Measurements from ENCODE around the gene DHFR. TPM values are rescaled to one million over a fixed set of nuclear protein-coding genes. Genes with fewer than 3 reads are reported as not detected.

The DHFR gene
- total RNA-seq, 1 experiment from 2014 or later, result 72.2 TPM

DNA sequence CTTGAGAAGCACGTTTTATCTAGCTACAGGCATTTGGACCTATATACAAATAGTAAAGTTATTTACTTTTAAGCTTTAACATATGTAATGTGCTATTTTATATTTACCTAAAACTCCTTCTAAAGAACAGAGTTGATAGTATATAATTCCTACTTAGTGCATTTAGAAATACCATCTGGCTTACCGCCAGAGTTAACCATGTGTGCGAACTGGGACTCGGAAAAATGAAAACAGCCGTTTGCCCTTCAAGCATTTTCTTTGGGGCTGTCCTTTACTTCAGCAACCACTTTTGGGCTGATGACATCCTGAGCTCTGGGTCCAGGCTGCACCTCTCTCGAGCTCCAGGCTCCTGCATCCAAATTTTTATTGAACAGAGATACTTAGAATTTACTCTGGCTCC, 21.9 kb upstream of the DHFR start:
- WGBS (ENCODE audit: extremely low coverage, insufficient read length, low lambda C conversion rate), result no CpG with 5 or more reads among the region's 6 CpGs
- H3K9me3 Mint-ChIP-seq, result no peaks in the 10 kb centered on the region
- TF ChIP-seq, protein P1, sequence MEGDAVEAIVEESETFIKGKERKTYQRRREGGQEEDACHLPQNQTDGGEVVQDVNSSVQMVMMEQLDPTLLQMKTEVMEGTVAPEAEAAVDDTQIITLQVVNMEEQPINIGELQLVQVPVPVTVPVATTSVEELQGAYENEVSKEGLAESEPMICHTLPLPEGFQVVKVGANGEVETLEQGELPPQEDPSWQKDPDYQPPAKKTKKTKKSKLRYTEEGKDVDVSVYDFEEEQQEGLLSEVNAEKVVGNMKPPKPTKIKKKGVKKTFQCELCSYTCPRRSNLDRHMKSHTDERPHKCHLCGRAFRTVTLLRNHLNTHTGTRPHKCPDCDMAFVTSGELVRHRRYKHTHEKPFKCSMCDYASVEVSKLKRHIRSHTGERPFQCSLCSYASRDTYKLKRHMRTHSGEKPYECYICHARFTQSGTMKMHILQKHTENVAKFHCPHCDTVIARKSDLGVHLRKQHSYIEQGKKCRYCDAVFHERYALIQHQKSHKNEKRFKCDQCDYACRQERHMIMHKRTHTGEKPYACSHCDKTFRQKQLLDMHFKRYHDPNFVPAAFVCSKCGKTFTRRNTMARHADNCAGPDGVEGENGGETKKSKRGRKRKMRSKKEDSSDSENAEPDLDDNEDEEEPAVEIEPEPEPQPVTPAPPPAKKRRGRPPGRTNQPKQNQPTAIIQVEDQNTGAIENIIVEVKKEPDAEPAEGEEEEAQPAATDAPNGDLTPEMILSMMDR (conservative IDR thresholded peaks at IDR 0.05), result no peak

More for the DNA sequence above, 21.9 kb upstream of the DHFR start:
- no peak overlapping the region for H3K23ac ChIP-seq (ENCODE audit: insufficient read length, low read depth, low read length)
- H2BK5ac ChIP-seq (ENCODE audit: insufficient read length, low read length), result no peak overlapping the region
- peaks cover 0 to 47% (median 37%) of the 10 kb centered on the region in 3 experiments; a peak in 6 of 7 replicates for H3K36me3 Mint-ChIP-seq (ENCODE audit: insufficient read depth in 1 of 3, low read depth in 3 of 3)
- H2AFZ ChIP-seq (ENCODE audit: low read length), result no peak overlapping the region
- no peak overlapping the region for H3K9ac ChIP-seq (ENCODE audit: extremely low read depth, insufficient read length, low read length)
- H3K4me2 ChIP-seq (ENCODE audit: insufficient read depth, insufficient read length, low read length), result no peak overlapping the region
- no peaks in the 10 kb centered on the region for H3K9me3 ChIP-seq (ENCODE audit: control insufficient read depth, low read depth, low read length)
- H3K27ac ChIP-seq (ENCODE audit: insufficient read length, low read depth, low read length), result no peak overlapping the region
- H4K5ac ChIP-seq (ENCODE audit: insufficient read length, low read depth, low read length), result no peak overlapping the region
- no peak overlapping the region for H3K56ac ChIP-seq (ENCODE audit: insufficient read length, low read depth, low read length)
- no peak for DNase-seq
- no peaks in the 10 kb centered on the region for H3K27me3 Mint-ChIP-seq (ENCODE audit: low read depth)
- no peak overlapping the region for H2BK12ac ChIP-seq (ENCODE audit: insufficient read length, low read depth, low read length)
- H3K14ac ChIP-seq (ENCODE audit: insufficient read depth, low read length), result no peak overlapping the region
- H2BK20ac ChIP-seq (ENCODE audit: low read depth, low read length, poor library complexity, severe bottlenecking), result no peak overlapping the region
- H3K23me2 ChIP-seq (ENCODE audit: insufficient read length, low read depth, low read length, poor library complexity, severe bottlenecking), result no peaks in the 10 kb centered on the region
- no peaks in the 10 kb centered on the region for H3K27me3 ChIP-seq (ENCODE audit: insufficient read depth, low read length)
- no peak overlapping the region for H2BK15ac ChIP-seq (ENCODE audit: low read depth, low read length)
- H3T11ph ChIP-seq (ENCODE audit: low read length), result no peak overlapping the region
- H4K20me1 ChIP-seq (ENCODE audit: control insufficient read depth, insufficient read depth, insufficient read length), result no peaks in the 10 kb centered on the region
- H3K4me1 Mint-ChIP-seq, result no peaks in the 10 kb centered on the region
- H3K4ac ChIP-seq (ENCODE audit: low read depth, low read length), result no peak overlapping the region
- no peak overlapping the region for H3K27ac Mint-ChIP-seq
- no peak overlapping the region for H4K8ac ChIP-seq (replicated peaks; ENCODE audit: insufficient read length, low read depth, low read length)
- no peak overlapping the region for H3K18ac ChIP-seq (ENCODE audit: insufficient read length, low read depth, low read length)
- no peaks in the 10 kb centered on the region for H3K79me2 ChIP-seq (ENCODE audit: insufficient read depth, low read length)
- no peak overlapping the region for H3K4me3 Mint-ChIP-seq
- H3K4me1 ChIP-seq (ENCODE audit: insufficient read depth, low read length), result no peaks in the 10 kb centered on the region
- no peak overlapping the region for H4K91ac ChIP-seq (ENCODE audit: insufficient read length, low read depth, low read length)
- H2AK5ac ChIP-seq (ENCODE audit: insufficient read length, low read length), result no peak overlapping the region
- no peaks in the 10 kb centered on the region for H3K79me1 ChIP-seq (ENCODE audit: insufficient read depth, low read depth, low read length, poor library complexity, severe bottlenecking)
- no peak overlapping the region for H2BK120ac ChIP-seq (ENCODE audit: low read depth, low read length, poor library complexity, severe bottlenecking)
